ENCODE results near the gene TENM3.

TENM3 gene

GRCh38 chr4:182413550-182413949, 170.3 kb downstream of the TENM3 start:
- FAIRE-seq, result no peak

GRCh38 chr4:182415116-182415515, 171.9 kb downstream of the TENM3 start:
- no peak for FAIRE-seq

GRCh38 chr4:182416067-182416466, 172.9 kb downstream of the TENM3 start:
- no peak for FAIRE-seq

GRCh38 chr4:182418054-182418734, 175.0 kb downstream of the TENM3 start:
- FAIRE-seq, result no peak

- no peak for FAIRE-seq
Measured at GRCh38 chr4:182420189-182420588, 177.0 kb downstream of the TENM3 start.

- FAIRE-seq, result no peak
Measured at GRCh38 chr4:182421753-182422152, 178.6 kb downstream of the TENM3 start.

DNA sequence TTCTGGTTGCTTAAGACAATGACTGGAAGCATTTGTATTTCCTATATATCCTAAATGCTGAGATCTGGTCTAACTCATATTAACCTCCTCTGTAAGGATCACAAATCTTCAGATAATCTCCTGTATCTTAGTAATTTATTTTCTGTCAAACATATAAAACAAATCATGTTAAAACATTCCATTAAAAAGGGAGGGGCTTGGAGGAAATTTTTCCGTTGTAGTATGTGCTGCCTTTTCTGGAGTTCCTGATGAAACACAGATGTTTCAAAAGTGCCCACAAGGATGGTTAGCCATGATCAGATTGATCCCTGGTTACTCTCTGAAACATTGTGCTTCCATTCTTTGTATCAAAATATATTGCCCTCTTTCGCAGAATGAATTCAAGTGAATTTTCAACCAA, 182.1 kb downstream of the TENM3 start:
- no peak for FAIRE-seq

GRCh38 chr4:182426901-182427300, 183.7 kb downstream of the TENM3 start:
- FAIRE-seq, result no peak

- no peak for FAIRE-seq
Measured at GRCh38 chr4:182427554-182427953, 184.4 kb downstream of the TENM3 start.

DNA sequence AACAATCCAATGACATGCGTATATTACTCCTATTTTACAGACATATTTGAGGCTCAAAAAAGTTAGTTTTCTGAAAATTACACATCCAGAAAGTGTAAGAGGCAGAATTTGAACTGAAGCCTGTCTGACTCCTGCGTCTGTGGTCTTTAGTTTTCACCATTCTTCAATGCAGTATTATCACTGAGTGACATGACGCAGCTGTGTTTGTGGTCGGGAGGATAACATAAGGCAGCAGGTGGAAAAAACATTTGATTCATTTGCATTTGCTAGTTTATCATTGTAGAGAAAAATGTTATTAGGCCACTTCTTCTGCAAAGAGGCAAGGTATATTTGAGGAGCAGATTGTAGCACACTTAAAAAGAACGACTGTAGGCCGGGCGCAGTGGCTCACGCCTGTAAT, 186.7 kb downstream of the TENM3 start:
- no peak for FAIRE-seq

GRCh38 chr4:182432819-182433218, 189.6 kb downstream of the TENM3 start:
- FAIRE-seq, result no peak

GRCh38 chr4:182434720-182435119, 191.5 kb downstream of the TENM3 start:
- no peak for FAIRE-seq

- FAIRE-seq, result no peak
Measured at GRCh38 chr4:182435401-182435800, 192.2 kb downstream of the TENM3 start.

DNA sequence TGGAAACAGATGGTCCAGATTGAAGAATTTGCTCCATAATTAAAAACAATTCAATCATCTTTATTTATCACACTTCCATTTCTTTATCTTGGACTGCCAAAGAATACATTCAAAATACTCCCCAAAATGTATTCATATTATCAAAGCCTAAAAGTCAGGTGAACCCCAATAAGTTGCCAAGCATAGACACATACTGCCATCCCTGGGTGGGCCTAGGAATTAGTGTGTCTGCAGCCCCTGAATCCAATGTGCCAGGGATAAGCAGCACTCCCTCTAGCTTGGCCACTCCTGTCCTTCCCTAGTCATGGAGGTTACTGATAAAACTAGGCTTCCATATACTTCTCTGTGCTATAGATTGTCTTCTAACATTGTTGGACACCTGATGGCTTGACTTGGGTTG, 199.9 kb downstream of the TENM3 start:
- no peak for FAIRE-seq

DNA sequence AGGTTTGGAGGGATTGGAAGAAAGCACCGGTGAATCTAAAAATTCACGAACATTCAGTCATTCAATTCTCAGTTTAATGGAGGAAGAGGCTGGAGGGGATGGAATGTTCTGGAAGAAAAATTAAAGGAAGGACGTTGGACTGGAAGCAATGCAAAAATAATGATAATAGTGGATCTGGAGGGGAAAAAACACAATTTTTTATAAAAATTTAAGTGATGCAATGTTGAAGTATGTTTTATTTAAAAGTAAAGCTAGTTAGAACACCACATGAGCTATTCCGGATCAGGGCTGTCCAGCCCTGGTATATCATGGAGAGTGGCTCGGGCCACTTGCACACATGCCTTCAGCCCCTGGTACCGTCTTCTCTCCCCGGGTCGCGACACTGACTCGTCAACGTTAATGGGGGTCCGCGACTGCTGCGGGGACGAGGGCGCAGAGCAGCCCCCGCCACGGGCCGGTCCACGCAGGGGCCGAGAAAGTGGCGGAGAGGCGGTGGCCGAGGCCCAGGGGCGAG, 204.6 kb downstream of the TENM3 start:
- no peak for FAIRE-seq

- no peak for FAIRE-seq
Measured at GRCh38 chr4:182448281-182449151, 205.3 kb downstream of the TENM3 start.

- FAIRE-seq, result no peak
Measured at GRCh38 chr4:182449186-182449929, 206.2 kb downstream of the TENM3 start.

DNA sequence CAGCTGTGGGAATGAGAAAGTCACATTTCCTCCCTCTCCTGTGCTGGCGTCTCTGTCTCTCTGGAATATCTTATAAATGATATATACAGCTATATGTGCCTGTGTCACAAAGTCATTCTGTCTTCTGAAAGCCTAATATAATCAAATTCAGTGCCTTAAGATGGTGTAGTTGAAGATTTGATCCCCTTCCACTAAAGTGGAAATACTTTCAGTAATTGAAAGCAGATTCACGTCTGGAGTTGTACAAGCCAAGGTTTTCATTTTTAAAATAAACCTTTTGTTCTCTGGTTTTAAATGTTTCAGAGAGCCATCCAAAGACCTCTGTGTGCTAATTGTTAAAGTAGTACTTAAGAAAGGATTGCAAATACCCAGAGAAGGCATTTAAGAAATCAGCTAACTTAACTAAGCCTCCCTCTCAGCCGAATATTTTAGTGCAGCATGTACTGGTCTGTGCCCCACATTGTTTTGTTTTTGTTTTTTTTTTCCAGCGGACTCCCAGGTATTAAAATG, 206.8 kb downstream of the TENM3 start:
- FAIRE-seq, result no peak

GRCh38 chr4:182451441-182451840, 208.2 kb downstream of the TENM3 start:
- FAIRE-seq, result no peak

- no peak for FAIRE-seq
Measured at GRCh38 chr4:182453830-182454229, 210.6 kb downstream of the TENM3 start.

DNA sequence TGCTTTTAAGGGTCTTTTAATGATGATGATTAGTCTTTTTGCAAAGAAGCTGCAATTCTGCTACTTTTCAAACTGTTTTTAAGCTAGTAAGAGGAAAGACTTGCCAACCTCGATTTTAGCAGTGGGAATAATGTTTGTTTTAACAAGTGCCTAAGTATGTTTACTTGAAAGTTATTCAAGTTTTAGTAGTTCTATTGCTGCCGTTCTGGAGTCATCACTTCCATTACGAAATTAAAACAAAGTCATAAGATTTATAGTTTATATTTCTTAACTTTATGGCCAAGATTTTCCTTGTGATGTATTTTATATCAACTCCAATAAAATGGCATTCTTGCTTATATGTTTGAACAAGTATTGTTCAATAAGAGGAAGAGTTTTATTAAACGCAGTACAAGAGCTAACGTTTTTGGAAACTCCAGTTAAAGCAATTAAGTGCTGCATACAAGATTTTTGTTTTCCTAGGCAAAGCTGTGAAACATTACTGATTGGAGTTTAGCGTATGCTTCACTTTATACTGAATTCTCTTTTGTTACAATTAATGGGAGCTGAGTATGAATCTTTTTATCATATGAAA, 211.3 kb downstream of the TENM3 start:
- FAIRE-seq, result no peak

- FAIRE-seq, result no peak
Measured at GRCh38 chr4:182465114-182465513, 221.9 kb downstream of the TENM3 start.

DNA sequence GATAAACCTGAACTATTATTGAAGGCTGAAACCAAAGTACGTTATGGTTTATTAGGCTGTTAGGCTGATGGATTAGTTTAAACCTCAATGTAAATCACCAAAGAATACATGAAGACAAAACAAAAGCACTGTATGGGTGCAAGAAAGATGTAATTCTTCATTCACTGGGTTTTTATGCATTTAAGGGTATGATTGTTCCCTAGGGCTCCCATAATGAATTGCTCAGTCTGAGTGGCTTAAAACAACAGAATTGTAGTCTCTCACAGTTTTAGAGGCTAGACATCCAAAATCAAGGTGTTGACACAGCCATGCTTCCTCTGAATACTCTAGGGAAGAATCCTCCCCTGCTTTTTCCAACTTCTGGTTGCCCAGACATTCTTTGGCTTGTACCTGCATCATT, 222.8 kb downstream of the TENM3 start:
- no peak for FAIRE-seq

Measured in colon (tissue), 2 donors.